ENCODE results near the gene AZI2.

DNA sequence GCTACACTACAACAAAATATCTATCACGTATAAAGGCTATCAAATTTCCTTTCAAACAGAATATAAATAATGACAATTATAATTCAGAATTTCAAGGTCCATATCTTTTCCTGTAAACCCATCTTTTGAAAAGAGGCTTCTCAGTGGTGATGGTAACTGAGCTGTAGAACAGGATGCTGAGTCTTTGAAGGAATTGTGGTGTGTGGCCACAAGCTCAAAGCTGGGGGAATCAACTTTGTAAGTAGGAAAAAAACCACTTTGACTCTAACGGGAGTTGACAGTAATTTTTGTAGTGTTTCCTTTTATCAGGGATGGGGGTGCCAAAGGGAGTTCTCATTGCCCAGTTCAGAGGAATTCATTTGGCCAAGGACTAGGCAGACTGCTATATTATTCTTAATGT, 13.4 kb downstream of the AZI2 start:
- TF ChIP-seq, protein P1, sequence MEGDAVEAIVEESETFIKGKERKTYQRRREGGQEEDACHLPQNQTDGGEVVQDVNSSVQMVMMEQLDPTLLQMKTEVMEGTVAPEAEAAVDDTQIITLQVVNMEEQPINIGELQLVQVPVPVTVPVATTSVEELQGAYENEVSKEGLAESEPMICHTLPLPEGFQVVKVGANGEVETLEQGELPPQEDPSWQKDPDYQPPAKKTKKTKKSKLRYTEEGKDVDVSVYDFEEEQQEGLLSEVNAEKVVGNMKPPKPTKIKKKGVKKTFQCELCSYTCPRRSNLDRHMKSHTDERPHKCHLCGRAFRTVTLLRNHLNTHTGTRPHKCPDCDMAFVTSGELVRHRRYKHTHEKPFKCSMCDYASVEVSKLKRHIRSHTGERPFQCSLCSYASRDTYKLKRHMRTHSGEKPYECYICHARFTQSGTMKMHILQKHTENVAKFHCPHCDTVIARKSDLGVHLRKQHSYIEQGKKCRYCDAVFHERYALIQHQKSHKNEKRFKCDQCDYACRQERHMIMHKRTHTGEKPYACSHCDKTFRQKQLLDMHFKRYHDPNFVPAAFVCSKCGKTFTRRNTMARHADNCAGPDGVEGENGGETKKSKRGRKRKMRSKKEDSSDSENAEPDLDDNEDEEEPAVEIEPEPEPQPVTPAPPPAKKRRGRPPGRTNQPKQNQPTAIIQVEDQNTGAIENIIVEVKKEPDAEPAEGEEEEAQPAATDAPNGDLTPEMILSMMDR (IDR thresholded peaks at IDR 0.05; ENCODE audit: poor library complexity): no peak
- TF ChIP-seq EZH2 (IDR thresholded peaks at IDR 0.05; ENCODE audit: borderline replicate concordance): no peak
